ENCODE measurements around the gene ATXN1.

ATXN1 gene

GRCh38 chr6:16673011-16673797 is 88.1 kb downstream of the ATXN1 start:
- DNase-seq (ENCODE audit: low read depth), result no peak

DNA sequence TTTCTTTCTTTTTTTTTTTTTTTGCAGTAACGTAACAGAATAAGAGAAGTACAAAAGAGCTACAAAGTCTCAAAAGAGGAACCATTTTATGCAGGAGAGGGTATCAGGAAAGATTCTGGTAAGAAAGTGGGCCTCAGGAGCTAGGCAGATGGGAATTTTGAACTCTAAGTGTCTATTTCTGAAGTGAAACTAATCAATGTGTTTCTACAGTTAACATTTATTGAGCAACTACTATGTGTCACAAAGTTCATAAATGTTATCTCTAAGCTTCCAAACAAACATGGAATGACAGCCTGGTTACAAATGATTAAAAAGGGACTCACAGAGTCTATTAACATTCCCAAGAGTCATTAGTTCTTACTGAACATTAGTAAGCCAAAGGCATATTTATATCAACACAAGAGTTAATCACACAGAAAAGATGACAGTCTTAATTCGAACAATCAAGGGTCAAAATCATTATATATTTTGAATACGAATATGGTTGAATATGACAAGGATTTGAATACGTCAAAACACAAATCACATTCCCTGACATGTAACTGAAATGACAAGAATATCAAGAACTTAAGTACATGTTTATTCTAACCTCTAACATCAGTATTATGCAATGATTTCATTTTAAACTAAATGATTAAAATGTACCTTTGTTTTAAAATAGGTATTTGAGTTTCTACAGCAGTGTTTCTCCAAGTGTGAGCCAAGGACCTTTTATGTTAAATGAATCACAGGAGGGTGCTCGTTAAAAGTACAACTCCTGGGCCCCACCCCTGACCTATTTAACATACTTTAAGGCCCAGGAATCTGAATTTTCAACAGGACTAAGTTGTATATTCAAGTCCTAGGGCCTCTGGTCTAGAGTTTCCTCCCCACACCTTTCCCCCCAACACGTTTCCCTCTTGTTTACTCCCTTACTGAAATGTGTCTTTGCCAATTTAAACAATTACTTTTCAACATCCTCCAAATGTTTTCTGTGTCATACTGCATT is 89.7 kb downstream of the ATXN1 start:
- DNase-seq (ENCODE audit: low read depth), result no peak

DNA sequence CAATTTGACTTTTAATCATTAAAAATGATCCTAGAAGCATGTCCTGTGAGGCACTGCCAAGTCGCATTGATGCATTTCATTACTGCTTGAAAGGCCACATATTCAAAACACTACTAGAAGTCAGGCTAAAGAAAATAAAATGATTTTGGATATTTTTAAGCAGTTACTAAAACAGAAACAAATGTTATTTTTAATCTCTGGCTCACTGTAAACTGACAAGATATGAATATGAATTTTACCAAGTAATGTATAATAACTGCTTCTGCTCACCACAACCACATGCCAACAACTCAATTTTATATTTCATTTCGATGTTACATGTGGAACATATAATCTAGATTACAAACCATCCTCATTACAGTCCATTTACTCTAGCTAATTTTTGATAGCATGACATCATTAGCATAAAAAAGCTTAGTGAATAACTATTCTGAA is 90.6 kb downstream of the ATXN1 start:
- DNase-seq (ENCODE audit: low read depth), result no peak

DNA sequence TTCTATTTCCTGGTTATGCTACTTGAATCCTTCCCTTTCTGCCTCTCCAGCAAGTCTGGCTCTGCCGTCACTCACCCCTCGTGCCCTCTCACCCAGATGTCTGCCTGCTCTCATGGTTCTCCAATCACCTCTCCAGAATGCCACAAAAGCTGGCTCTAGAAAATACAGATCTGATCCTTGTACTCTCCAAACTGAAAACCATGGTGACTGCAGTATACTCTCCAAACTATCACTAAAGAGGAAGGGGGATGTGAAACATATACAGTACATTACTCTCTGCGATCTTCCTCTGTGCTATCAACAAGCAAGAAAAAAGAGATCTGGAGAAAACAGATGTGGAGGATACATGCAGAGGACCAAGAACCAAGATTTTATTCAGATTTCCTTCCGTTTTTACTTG is 91.1 kb downstream of the ATXN1 start:
- DNase-seq (ENCODE audit: low read depth), result no peak

DNA sequence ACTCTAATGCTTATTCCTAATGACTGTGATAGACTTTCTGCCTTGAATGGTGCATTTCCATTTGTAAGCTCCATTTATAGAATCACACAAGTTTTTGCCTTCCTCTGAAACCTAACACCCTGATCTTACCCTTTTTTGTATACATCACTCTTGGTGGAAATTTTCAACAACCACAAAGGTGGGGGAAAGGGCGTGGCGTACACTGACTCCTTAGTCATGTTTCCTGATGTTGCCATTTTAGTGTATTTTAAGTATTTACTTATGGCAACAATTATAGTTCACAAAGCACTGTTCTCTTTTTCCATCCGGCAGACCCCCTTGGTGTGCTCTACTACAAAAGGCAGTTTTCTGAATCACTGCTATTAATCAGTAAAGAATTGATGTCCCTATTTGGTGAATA is 92.0 kb downstream of the ATXN1 start:
- DNase-seq (ENCODE audit: low read depth), result peak; percentile 31

- no peak for DNase-seq (ENCODE audit: low read depth)
Measured at GRCh38 chr6:16667509-16667908, 93.8 kb downstream of the ATXN1 start.

DNA sequence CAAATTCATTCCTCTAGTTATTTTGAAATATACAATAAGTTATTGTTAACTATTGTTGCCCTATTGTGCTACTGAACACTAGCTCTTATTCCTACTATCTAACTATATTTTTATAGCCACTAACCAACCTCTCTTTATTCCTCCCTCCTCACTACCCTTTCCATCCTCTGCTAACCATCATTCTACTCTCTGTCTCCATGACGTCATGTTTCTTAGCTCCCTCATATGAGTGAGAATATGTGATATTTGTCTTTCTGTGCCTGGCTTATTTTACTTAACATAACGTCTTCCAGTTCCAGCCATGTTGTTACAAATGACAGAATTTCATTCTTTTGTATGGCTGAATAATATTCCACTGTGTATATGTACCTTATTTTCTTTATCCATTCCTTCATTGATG is 95.3 kb downstream of the ATXN1 start:
- DNase-seq (ENCODE audit: low read depth), result no peak

GRCh38 chr6:16665182-16665581 is 96.1 kb downstream of the ATXN1 start:
- no peak for DNase-seq (ENCODE audit: low read depth)

DNA sequence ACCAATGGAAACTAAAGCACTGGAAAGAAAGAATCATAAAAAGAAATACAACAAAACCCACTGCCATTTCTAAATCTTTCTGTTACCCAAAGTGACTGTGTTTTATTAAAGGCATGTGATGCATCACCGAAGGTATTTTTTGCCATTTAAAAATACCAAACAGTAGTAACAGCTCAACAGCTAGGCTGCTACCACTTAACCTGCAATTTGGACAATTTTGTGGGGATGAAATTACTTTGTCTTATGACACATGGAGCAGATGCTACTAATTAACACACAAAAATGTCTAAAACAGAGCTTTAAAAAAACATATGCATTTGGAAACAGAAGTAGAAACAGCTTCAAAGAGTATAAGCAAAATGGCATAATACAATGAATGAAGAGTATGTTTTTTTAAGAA is 97.4 kb downstream of the ATXN1 start:
- DNase-seq (ENCODE audit: low read depth), result no peak

DNA sequence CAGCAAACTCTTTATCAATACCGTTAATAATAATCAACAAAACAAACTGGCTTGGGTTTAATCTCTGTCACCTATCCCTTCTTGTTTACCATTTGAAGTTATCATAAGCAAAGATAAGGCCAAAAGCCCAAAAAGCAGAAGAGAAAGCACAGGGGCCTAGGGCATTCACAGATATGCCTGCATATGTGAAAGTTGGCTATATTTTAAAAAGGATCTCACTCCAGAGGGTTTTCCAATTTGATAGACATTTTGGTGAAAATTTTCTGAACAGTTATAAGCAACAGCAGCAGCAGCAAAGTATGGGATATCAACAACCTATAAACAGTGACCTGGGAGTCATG is 101.1 kb downstream of the ATXN1 start:
- no peak for DNase-seq (ENCODE audit: low read depth)

DNA sequence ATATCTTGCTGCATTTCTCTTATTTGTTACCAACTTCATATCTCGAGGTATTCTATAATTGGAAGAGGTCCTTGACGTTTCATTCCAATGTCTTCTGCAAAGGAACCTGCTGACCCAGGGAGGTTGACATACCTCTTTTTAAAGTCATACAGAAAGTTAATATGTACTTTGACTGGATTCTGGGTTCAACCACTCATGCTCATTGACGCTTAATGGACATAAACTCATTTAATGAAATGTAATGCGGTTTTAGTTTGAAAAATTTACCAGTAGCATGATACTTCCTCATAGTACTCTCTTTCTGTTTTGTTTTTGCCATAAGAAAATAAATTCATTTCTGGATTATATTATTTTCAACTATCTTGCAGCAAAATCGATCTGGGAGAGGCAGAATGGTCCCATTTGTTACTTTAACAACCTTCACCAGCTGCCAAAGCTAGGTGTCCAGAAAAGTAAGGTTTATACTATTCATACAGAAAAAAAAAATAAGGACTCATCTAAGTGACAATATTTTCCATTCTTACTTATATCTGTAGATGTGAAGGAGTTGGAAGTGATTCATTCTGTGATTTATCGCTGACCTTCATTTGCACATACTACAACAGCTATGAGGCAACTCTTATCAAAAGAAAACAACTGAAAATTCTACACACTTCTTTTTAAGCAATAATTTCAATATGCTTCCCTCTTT is 101.6 kb downstream of the ATXN1 start:
- no peak for DNase-seq (ENCODE audit: low read depth)

GRCh38 chr6:16658348-16659034 is 102.8 kb downstream of the ATXN1 start:
- DNase-seq (ENCODE audit: low read depth), result no peak

DNA sequence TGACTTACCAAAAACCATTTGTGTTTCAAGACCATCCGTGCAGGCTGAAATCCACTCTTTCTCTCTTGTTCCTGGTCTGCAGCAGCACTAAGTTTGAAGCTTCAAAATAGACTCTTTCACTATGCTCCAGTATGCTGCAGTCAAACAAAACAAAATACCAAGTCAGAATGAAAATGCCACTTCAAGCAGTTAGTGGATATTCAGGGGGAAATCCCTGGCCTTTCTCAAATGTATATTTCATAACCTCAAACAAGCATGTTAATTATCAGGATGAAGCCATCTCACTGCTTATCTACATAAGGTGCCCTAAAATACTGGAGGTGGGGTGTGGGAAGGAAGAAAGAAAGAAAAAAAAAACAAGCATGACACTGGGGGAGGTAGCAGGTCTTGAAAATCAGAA is 103.5 kb downstream of the ATXN1 start:
- DNase-seq (ENCODE audit: low read depth), result no peak

DNA sequence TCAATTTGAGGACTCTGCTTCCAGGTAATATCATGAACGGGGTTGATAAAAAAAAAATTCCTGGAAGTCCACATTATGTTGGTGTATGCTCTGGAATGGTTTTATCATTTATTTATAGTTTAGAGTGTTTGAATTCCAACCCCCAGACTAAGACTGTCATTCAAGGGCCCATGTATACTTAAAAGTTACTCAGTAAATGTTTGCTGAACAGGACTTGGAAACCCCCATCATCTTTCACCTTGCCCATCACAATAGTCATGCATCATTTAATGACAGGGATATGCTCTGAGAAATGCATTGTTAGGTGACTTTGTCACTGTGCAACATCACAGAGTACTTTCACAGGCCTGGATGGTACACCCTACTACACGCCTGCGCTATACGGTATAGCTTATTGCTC is 104.8 kb downstream of the ATXN1 start:
- DNase-seq (ENCODE audit: low read depth), result no peak

- no peak for DNase-seq (ENCODE audit: low read depth)
Measured at GRCh38 chr6:16654701-16655100, 106.6 kb downstream of the ATXN1 start.

- no peak for DNase-seq (ENCODE audit: low read depth)
Measured at GRCh38 chr6:16653226-16653625, 108.0 kb downstream of the ATXN1 start.

GRCh38 chr6:16651871-16652270 is 109.4 kb downstream of the ATXN1 start:
- no peak for DNase-seq (ENCODE audit: low read depth)

DNA sequence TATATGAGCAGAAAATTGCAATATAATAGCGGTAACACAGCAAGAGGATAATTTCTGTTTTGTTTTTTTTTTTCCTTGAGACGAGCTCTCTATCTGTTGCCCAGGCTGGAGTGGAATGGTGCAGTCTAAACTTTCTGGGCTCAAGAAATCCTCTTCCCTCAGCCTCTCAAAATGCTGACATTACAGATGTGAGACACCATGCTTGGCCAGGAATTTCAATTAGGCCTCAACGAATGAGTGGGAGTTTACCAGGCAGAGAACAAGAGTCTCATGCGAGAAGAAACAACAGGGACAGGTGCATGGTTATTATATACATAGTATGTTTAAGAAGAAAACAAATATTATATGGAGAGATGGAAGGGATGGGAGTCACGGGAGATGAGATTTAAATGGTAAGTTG is 111.4 kb downstream of the ATXN1 start:
- DNase-seq (ENCODE audit: low read depth), result no peak

- no peak for DNase-seq (ENCODE audit: low read depth)
Measured at GRCh38 chr6:16649241-16649640, 112.0 kb downstream of the ATXN1 start.

DNA sequence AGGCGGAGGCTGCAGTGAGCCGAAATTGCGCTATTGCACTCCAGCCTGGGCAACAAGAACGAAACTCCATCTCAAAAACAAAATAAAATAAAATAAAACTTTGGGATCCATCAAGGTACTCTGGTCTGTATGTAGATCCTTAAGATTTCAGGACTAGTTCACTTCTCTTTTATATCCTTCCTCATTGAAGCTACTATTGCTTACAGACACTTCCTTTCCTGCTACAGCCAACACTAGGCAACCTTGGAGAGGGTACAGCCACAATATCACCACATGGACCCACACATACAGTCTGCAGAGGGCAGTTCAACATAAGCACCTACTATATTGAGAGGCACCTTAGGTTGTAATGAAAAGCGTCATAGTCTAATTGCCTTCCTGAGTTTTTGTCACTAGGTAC is 113.3 kb downstream of the ATXN1 start:
- DNase-seq (ENCODE audit: low read depth), result no peak

DNA sequence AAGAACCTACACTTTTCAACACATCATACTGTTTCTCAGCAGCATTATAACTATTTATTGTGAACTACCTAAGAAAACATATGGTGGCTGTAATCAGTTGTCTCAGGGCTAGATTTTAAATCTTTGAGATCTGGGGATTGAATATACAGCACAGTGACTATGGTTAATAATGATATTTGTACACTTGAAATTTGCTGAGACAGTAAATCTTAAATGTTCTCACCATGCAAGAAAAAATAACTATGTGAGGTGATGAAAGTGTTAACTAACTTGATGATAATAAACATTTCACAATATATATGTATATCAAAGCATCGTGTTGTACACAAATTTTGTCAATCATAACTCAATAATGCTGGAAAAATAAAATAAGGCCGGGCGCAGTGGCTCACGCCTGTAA is 113.8 kb downstream of the ATXN1 start:
- no peak for DNase-seq (ENCODE audit: low read depth)
